NCI-H2107 (cell line): ENCODE results near the gene EHBP1.
"Not testable (repeated sequence)": the region's sequence is repeated elsewhere in the genome, so short reads cannot be mapped to it uniquely, and the experiment has no call there.

ENCODE experiments used
- DNase-seq: peaks from one replicate; lab custom pipeline; 2025; lab: John Stamatoyannopoulos, UW

Gene EHBP1

DNA sequence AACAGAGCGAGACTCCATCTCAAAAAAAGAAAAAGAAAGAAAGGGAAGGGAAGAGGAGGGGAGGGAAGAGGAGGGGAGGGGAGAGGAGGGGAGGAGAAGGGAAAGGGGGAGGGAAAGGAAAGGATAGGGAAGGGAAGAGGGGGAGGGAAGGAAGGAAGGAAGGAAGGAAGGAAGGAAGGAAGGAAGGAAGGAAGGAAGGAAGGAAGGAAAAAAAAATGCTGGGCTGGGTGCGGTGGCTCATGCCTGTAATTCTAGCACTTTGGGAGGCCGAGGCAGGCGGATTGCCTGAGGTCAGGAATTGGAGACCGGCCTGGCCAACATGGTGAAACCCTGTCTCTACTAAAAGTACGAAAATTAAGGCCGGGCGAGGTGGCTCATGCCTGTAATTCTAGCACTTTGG is 314.2 kb downstream of the EHBP1 start:
- not testable (repeated sequence) for DNase-seq

DNA sequence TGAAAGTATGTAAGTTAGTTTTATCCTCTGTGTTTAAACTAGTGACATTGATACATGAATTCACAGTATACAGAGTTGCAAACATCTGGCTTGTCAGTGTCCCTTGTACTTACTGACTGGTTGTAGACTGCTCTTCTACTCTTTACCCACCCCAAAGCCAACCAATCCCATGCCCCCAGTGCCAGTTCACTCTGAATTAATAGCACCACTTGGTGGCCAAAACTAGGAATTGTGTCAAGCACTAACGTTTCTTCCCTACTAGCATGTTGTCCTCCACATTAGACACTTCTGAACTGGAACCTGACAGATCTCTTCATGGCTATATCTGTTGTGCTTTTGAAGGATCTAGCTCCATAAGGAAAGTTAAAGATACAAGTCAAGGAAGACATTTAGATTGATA is 317.9 kb downstream of the EHBP1 start:
- no peak for DNase-seq

DNA sequence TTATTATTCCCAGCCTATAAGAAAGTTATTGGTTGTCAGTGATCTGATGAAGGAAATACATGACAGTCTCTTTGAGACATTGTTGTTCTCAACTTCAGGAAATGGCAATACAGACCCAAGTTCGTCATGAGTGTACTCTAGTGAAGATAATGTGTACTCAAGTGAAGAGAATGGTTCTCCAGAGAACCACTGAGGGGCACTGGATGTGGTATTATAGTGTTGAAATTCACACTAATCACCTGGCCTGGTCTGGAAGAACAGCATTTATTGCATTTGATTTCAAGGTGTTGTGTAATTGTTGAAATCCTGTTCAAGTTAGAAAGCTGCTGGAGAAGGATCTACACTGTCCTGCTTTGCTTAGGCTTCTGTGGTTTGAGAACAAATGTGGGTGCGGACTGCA is 321.7 kb downstream of the EHBP1 start:
- DNase-seq = no peak

DNA sequence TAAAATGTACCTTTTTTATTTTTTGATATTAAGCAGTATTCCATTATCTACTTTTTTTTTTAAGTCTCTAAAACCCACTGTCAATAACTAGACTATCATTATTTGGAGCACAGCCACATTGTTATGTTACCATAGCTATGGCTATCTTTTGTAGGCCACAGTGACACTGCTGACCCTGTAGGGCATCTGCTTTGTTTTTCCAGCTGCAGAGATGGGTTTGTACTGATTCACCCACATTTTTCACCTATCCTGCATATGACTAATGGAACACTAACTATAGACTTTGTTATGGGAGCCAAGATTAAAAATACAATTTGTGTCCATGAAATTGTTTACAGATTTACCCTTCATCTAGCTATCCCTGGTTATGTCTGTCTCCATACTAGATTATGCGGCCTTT is 323.5 kb downstream of the EHBP1 start:
- DNase-seq = no peak

DNA sequence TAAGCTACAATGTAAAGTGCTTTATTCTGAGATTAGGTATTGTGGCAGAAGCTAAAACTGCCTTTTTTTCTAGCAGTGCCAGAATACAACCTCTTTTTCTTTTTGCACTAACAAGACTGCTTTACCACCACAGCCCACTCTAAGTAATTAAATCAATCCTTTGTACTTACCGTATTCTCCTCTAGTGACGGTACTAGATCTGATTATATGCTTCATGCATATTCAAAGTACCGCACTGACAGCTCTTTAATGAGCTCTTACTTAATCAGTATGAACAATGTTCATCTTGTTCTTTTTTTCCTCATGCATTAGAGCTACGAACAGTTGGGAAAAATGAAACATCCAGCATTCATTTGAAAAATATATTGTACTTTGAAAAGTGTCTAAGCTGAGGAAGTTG is 329.0 kb downstream of the EHBP1 start:
- DNase-seq = no peak

DNA sequence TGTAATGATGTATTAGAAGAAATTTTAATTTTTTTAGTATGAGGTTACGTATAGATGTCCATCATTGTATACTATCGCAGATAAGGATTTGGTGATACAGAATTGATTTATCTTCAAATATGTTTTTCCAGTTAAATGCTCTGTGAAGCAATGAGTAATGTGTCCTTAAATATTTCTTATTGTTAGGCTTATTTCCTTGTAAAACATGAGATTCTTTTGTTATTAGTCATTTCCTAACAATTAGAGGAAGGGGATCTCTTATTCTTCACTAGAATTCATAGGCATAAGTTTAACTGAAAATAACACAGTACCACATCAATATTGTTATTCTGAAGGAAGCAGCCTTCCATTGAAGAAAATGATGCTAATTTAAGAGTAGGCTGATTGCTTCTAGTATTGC is 329.7 kb downstream of the EHBP1 start:
- DNase-seq = no peak

DNA sequence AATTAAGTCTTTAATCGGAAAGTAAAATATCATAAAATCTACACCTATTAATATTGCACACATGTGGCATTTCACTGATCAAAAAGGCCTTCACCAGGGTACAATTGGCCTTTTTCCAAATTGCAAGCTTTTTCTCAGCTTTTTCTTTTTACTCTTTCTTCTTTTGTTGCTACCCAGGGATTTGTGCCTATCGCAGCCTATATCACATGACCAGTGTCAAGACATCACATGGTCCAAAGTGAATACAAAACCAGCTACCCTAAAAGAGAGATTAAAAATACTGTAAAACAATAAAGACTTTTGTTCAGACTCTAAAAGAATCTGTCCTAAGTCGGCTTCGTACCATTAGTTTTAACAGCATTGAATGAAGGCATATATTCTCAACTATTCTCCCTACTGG is 330.1 kb downstream of the EHBP1 start:
- no peak for DNase-seq

DNA sequence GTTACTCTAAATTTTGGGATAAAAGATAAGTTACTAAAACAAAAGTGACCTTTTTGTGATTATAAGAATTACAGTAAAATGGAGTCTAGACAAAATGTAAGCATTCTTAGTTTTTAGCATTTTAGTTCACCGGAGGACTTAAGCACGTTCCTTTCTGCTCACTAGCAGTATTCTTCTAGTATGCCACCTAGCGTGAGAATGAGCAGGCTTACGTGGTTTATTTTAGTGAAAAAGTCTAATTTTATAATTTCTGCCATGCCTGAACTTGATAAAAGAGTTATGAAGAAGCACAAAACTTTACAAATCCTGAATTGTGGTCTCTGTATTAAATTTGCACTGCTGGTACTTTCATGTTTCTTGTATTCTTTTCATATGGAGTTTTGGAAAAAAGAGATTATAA is 332.5 kb downstream of the EHBP1 start:
- no peak for DNase-seq

DNA sequence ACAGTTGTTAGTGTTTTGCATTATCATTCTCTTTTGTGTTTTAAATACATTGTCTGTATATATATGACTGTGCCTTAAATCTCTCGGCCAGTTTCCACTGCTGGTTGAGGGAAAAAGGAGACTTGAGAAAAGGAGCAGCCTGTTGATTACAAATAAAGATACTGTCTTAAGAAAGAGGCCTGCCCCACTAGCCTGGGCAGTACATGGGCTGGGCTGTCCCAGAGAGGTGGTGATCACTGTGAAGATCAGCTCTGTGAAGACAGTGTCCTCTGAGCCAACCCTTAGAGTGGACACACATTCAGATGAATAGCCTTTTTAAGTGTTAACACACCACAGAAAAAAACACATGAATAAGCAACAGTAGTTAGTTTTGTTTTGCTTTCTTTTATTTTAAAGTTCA is 335.1 kb downstream of the EHBP1 start:
- DNase-seq = no peak

DNA sequence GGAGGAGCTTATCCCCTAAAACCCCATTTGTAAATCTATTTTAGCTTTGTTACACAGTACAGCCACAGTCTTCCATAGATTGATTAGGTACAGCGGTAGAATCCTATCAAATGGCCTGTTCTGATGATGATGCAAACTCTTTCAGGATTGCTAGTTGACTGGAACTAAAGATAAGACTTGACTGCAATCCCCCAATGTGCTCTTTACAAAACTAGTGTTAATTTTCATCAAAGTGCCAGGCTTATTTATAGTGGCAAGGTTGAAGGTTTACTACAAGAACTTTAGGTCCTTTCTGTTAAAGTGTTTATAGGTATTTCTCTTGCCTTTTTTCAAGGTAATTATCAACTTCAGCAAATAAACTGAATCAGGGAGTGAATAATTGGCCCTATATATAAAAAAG is 336.1 kb downstream of the EHBP1 start:
- DNase-seq = no peak

DNA sequence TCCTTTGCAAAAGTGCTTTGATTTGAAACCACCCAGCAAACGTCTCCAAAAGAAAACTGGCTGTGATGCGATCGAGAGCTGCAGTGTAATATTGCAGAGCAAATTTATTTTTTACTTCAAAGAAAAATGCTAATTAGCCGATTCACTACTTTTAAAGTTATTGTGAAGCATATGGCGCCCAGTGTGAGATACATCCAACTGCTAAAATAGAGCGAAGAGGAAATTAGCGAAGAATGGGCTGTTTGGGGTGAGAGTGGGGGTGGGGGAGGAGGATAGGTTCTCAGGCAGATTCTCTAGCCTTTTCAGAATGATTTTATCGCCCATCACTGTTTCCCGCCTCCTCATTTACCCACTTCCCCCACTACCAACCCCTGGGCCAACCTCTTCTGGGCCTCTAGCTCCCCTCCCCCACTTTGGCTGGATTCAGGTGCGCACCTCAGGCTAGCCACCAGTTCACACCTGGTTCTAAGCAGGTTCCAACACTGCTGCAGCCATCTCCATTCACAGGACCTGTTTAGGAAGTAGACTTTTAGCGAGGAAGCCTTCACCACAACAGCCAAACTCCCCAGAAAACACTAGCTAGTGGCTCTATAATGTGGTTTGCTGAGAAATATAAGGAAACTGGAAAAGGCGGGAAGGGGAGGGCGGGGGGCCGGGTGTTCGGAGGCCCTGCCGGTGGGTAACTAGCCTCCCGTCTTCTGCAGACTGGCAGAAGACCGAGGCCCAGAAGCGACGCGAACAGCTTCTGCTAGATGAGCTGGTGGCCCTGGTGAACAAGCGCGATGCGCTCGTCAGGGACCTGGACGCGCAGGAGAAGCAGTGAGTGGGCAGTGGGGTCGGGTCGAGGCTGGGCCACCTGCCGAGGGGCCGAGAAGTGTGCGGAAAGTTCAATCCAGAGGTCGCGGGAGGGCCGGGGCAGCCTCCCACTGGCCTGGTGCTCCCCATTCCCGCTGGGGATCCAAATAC is 339.1 kb downstream of the EHBP1 start:
- no peak for DNase-seq

DNA sequence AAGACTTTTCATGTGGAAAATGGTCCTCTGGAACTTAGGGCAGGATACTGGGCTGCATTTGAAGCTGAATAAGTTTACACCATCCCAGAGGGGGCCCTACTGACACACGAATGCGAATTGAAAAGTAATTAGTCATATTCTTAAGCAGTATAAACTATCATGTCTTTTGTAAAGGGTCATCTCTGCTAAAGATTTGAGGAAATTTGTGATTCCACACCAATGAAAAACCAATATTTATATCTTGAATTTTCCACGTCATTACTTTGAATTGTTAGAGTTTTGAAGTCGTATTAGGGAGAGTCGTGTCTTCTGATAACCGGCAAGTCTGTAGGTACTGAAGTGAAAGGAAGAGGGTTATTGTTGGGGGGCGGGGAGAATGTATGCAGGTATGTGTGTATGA is 341.0 kb downstream of the EHBP1 start:
- no peak for DNase-seq

DNA sequence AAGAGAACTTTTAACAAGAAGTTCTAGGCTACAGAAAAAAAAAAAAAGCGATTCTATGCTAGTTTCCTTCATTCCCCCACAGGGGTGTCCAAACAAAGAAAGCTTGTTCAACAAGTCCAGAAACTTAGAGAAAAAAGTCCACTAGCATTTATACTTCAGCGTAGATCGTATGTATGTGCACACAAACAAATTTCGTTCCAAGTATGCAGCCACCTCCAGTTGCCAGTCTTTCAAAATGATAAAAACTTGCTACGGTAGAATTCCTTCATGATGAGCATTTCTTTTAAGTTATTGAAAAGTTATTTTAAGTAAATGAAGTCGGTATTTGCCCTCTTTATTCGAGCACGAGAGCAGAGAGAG is 341.4 kb downstream of the EHBP1 start:
- DNase-seq = no peak

DNA sequence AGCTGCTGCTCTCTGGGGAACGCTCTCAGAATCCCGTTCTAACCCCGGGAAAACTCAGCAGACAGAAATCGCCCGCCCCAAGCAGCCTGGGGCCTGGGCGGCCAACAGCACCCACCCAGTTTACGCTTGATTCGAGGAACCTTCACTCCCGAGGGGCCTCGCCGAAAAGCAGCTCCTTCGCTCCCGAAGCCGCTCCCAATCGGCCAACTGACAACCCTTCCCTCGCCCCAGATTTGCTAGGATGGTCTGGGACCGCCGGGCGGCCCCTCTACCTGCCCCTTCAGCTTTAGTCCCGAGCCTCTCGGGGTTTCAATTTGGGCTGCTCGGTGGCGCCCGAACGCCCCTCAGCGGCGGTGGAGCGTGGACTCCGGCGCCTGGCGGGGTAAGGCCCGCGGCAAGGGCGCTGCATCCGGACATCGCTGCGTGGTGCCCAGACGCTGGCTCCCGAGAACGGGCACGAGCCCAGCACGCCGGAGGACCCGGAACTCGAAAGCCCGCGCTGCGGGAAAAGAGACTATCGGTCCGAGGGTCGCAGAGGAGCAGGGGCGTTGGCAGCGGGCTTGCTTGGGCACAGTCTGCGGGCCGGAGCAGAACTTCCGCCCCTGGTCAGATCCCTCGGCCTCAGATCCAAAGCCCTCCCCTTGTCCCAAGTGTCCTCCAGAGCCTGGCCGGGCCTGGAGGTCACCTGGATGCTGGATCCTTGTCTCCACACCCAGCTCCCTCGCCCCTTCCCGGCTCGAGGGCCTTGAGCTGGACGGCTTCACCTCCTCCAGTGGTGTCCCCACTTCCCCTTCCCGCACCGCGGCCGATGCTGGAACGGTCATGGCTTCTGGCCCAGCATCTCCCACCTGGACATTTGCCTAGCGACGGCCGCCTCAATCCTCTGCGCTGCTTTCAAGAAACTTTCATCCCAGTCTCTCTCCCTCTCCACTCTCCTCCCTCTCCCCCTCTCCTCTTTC is 342.1 kb downstream of the EHBP1 start:
- no peak for DNase-seq

DNA sequence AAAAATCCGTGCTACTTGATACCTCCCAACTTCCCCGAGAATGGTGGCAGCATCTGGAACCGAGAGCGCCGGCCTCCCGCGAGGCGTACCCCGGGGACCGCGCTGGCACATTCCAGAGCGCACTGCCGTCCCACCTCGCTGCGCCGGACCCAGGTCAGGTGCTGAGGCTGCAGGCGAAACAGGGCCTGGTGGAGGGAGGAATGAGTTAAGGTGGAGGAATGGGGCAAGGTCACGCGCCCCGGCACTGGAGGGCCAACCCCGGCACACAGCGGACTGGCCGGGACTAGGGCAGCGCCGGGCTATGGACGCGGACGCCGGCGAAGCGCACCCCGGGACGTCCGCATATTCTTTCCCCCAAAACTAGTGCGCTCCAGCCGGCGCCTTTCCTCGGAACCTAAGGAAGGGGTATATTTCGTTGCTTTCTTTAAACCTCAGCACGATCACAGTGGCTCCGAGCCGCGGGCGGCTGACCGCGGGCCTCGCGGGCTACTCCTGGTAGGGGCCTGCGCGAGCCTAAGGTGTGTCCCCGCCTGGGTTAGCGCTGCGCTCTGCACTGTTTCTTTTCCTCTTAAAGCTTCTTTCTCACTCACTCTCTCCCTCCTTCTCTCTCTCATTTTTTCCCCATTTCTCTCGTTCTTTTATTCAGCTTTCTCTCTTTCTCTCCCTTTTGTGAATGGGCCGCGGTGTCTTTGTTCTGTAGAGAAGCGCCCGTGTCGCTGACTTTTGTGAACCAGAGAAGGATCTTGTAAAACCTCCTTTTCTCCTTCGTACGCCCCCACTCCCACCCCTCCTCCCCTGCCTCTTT is 343.1 kb downstream of the EHBP1 start:
- no peak for DNase-seq

DNA sequence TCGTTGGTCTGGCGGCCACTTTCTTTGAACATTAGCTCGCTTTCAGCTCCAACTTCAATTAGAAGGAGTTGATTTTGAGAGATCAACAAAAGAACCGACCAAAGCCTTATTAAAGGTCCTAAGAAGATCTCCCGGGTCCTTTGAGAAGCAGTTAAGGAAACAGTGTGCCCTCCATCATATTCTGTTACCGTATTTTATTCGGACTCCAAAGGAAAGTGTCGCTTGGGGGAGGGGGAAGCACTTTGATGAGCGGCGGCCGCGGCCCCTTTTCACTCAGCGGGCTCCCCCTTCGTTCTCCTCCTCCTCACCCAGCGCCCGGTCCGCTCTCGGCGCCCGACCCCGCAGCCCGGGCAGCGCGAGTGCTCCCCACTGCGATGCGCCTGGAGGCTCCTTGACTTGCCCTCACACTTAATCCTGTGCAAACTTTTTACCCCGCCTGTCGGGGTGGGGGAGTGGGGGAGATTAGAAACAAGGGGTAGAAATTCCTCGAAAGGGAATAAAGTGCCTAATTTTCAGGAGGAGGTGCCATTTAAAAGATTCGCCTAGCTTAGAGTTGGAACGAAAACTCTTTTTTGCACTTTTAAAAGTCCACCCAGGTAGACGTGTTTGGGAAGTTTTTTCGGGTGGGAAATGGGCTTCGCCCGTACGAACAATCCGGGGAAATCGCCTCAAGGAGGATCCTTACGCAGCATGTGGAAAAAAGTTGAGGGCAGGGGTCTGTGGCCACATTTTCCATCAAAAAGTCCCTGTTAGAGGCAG is 343.9 kb downstream of the EHBP1 start:
- no peak for DNase-seq

DNA sequence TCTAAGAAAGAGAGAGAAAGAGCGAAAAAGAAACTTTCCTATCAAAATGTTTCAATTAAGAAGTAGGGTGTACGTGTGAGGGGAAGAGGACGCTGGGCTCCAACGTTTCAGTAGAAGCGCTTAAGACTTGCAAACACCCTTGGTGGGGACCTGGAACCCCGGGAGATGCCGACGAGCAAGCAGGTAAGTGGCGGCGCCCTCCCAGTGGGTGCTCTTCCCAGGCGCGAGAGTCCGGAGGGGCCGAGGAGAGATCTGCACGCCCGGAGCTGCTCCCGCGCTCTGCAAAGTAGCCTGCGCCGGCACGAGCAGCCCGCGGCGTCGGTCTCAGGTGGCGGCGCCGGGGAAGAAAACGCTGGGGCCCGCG is 344.4 kb downstream of the EHBP1 start:
- peak; percentile 62 for DNase-seq

DNA sequence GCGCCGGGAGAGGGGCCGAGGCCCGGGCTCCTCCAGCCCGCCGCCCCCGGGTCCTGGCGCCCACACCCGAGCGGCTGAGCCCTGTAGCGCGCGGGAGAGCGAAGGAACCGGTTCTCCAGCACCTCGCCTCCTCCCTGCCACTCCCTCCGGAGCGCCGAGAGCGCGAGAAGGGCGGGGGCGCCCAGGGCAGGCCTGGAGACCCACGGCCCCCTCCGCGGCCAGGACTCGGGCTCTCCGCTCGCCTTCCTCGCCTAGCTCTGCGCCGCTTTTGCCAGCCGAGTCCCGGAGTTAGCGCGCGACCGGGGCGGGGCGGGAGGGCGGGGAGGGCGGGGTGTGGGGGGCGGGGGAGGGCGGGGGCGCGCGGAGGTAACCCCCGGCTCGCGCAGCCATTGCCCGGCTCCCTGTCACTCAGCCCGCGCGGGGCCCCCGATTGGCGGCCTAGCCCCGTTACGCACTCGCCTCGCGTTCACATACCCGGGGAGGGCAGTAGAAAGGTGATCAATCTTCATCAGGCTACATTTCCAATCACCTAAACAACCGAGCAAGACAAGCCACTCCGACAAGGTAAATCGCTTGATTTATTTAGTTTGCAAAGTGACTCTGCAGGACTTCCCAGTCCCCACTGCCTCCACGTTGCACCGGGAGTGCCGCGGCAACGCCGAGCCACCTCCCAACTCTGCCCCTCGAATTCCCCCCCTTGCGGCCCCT is 345.0 kb downstream of the EHBP1 start, which contains the start of gene OTX1:
OTX1 (plus strand) TSS at position 497 of the 708 bp plus-strand sequence. CDS start 2,161 bp downstream, outside the sequence.
- peak; percentile 62 for DNase-seq

DNA sequence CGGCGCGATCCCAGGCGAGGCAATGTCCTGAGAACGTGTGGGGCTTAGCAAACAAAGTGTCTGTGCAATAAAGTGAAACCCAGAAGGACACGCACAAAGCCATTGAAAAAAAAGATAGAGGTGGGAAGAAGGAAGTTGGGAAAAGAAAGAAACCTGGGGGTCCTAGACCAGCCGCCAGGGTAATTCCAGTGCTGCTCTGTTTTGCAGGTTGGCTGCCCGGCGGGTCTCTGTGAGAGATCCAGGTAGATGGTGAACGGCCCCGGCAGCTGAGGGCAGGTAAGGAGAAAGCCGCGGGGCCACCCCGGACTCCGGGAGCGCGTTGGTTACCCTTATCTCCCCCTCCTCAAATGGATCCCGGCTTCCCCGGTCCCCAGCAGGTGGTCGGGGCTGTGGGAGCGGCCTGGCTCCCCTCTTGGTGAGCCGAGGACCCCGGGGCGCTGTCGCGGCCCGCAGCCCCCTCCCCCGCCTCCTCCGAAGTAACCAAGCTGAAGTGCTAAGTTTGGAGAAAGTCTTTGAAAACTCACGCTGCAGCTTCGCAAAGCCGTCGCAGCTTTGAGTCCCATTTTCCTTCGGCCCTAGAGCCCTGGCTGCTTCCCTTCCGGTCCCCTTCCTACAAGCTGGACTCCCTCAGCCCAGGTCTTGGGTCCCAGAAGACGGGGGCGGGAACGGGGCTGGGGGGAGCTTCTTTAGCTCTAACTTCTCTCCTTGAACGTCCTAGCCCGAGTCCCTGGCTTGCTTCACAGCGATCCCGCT is 345.7 kb downstream of the EHBP1 start:
- no peak for DNase-seq

DNA sequence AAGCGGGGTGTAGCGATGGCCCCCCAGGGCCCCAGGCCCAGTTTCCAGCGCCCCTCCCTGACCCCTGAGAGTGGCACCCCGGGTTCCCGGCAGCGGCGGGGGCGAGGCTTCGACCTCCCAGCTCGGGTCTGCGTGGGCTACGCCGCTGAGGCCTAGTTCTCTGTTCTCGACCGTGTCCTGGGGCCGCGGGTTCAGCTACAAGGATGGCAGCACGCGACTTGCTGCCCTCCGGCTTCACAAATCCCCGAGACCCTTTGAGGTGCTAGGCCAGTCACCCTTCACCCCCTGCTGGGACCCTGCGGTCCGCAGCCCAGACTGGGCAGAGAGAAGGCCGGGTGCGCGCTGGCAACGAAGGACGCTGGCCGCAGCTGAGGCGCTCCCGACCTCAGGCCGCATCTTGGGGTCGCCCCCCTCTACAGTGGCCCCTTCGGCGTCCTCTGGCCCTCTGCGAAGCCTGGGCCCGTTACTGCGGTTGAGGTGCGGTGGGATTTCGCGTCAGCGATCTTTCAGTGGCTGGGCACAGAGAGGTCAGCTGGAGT is 346.4 kb downstream of the EHBP1 start:
- DNase-seq = no peak
